ENCODE measurements around the gene RIMBP2.
"Not testable (repeated sequence)": the region's sequence is repeated elsewhere in the genome, so short reads cannot be mapped to it uniquely, and the experiment has no call there.

RIMBP2 gene

GRCh38 chr12:130742112-130742511 lies 26.0 kb upstream of the RIMBP2 start:
- H3K27ac ChIP-seq, result no peak overlapping the region
- TF ChIP-seq, protein P1, sequence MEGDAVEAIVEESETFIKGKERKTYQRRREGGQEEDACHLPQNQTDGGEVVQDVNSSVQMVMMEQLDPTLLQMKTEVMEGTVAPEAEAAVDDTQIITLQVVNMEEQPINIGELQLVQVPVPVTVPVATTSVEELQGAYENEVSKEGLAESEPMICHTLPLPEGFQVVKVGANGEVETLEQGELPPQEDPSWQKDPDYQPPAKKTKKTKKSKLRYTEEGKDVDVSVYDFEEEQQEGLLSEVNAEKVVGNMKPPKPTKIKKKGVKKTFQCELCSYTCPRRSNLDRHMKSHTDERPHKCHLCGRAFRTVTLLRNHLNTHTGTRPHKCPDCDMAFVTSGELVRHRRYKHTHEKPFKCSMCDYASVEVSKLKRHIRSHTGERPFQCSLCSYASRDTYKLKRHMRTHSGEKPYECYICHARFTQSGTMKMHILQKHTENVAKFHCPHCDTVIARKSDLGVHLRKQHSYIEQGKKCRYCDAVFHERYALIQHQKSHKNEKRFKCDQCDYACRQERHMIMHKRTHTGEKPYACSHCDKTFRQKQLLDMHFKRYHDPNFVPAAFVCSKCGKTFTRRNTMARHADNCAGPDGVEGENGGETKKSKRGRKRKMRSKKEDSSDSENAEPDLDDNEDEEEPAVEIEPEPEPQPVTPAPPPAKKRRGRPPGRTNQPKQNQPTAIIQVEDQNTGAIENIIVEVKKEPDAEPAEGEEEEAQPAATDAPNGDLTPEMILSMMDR (conservative IDR thresholded peaks at IDR 0.05; ENCODE audit: low read depth, low read length), result no peak
- H3K36me3 ChIP-seq (ENCODE audit: insufficient read depth), result no peaks in the 10 kb centered on the region

GRCh38 chr12:130739571-130739970 lies 23.5 kb upstream of the RIMBP2 start:
- no peaks in the 10 kb centered on the region for H3K4me1 ChIP-seq (ENCODE audit: low read depth, poor library complexity, severe bottlenecking)
- no peaks in the 10 kb centered on the region for H3K36me3 ChIP-seq (ENCODE audit: insufficient read depth)
- no peaks in the 10 kb centered on the region for H4K20me1 ChIP-seq (ENCODE audit: insufficient read depth)
- H3K27ac ChIP-seq, result no peak overlapping the region
- H3K27me3 ChIP-seq (ENCODE audit: insufficient read depth, low read depth), result no peaks in the 10 kb centered on the region
- H3K9ac ChIP-seq, result no peak overlapping the region
- no peaks in the 10 kb centered on the region for H3K79me2 ChIP-seq (ENCODE audit: insufficient read depth, low read depth)
- TF ChIP-seq, protein P1 (conservative IDR thresholded peaks at IDR 0.05; ENCODE audit: low read depth, low read length), result no peak
- H2AFZ ChIP-seq (ENCODE audit: low read depth), result no peak overlapping the region
- no peak overlapping the region for H3K4me2 ChIP-seq
- H3K4me3 ChIP-seq (IDR thresholded peaks at IDR 0.05; ENCODE audit: insufficient read depth, low read depth, low read length), result no peak overlapping the region

More at GRCh38 chr12:130742112-130742511, 26.0 kb upstream of the RIMBP2 start:
- H3K4me1 ChIP-seq (ENCODE audit: low read depth, poor library complexity, severe bottlenecking), result no peaks in the 10 kb centered on the region
- no peak overlapping the region for H3K4me2 ChIP-seq
- no peak overlapping the region for H2AFZ ChIP-seq (ENCODE audit: low read depth)
- H3K79me2 ChIP-seq (ENCODE audit: insufficient read depth, low read depth), result no peaks in the 10 kb centered on the region
- H4K20me1 ChIP-seq (ENCODE audit: insufficient read depth), result no peaks in the 10 kb centered on the region
- H3K9ac ChIP-seq, result no peak overlapping the region
- H3K4me3 ChIP-seq (IDR thresholded peaks at IDR 0.05; ENCODE audit: insufficient read depth, low read depth, low read length), result no peak overlapping the region
- no peaks in the 10 kb centered on the region for H3K27me3 ChIP-seq (ENCODE audit: insufficient read depth, low read depth)

GRCh38 chr12:130738403-130738802 lies 22.3 kb upstream of the RIMBP2 start:
- not testable (repeated sequence) for H3K4me1 ChIP-seq (ENCODE audit: low read depth, poor library complexity, severe bottlenecking); H3K9ac ChIP-seq; H3K27me3 ChIP-seq (ENCODE audit: insufficient read depth, low read depth); H3K27ac ChIP-seq; H3K4me3 ChIP-seq (IDR thresholded peaks at IDR 0.05; ENCODE audit: insufficient read depth, low read depth, low read length); H3K4me2 ChIP-seq; H4K20me1 ChIP-seq (ENCODE audit: insufficient read depth); H2AFZ ChIP-seq (ENCODE audit: low read depth); H3K36me3 ChIP-seq (ENCODE audit: insufficient read depth); H3K79me2 ChIP-seq (ENCODE audit: insufficient read depth, low read depth)

- Histone ChIP-seq H3K4me2 (no peak overlapping the region), H3K4me3 (IDR thresholded peaks at IDR 0.05; ENCODE audit: insufficient read depth, low read depth, low read length) (no peak overlapping the region), H3K79me2 (ENCODE audit: insufficient read depth, low read depth) (no peaks in the 10 kb centered on the region), H3K27ac (no peak overlapping the region), H4K20me1 (ENCODE audit: insufficient read depth) (no peaks in the 10 kb centered on the region), H3K27me3 (ENCODE audit: insufficient read depth, low read depth) (no peaks in the 10 kb centered on the region), H3K9ac (no peak overlapping the region), H3K36me3 (ENCODE audit: insufficient read depth) (no peaks in the 10 kb centered on the region), H2AFZ (ENCODE audit: low read depth) (no peak overlapping the region), H3K4me1 (ENCODE audit: low read depth, poor library complexity, severe bottlenecking) (no peaks in the 10 kb centered on the region)
- TF ChIP-seq, protein P1 (conservative IDR thresholded peaks at IDR 0.05; ENCODE audit: low read depth, low read length), result no peak
Measured at GRCh38 chr12:130737731-130738130, 21.6 kb upstream of the RIMBP2 start.

GRCh38 chr12:130729344-130729743 lies 13.2 kb upstream of the RIMBP2 start:
- Histone ChIP-seq H3K4me2 (no peak overlapping the region), H3K9ac (no peak overlapping the region), H2AFZ (ENCODE audit: low read depth) (no peak overlapping the region), H4K20me1 (ENCODE audit: insufficient read depth) (no peaks in the 10 kb centered on the region), H3K79me2 (ENCODE audit: insufficient read depth, low read depth) (no peaks in the 10 kb centered on the region), H3K4me3 (IDR thresholded peaks at IDR 0.05; ENCODE audit: insufficient read depth, low read depth, low read length) (no peak overlapping the region), H3K4me1 (ENCODE audit: low read depth, poor library complexity, severe bottlenecking) (no peaks in the 10 kb centered on the region), H3K27ac (no peak overlapping the region), H3K27me3 (ENCODE audit: insufficient read depth, low read depth) (no peaks in the 10 kb centered on the region), H3K36me3 (ENCODE audit: insufficient read depth) (no peaks in the 10 kb centered on the region)
- TF ChIP-seq, protein P1 (conservative IDR thresholded peaks at IDR 0.05; ENCODE audit: low read depth, low read length), result no peak
